ENCODE data around the gene LNPEP. TPM values are rescaled to one million over a fixed set of nuclear protein-coding genes. Genes with fewer than 3 reads are reported as not detected.
A peak's percentile ranks its signal among the peaks of the same experiment; 100 is the strongest.
"Not testable (repeated sequence)": the region's sequence is repeated elsewhere in the genome, so short reads cannot be mapped to it uniquely, and the experiment has no call there.

LNPEP gene
- total RNA-seq, 1 experiment from 2014 or later: 16.4 TPM

GRCh38 chr5:97047076-97047475, 111.2 kb downstream of the LNPEP start:
- DNase-seq (ENCODE audit: low read depth): no peak

- DNase-seq (ENCODE audit: low read depth): no peak
Measured at GRCh38 chr5:97049175-97049574, 113.3 kb downstream of the LNPEP start.

- DNase-seq (ENCODE audit: low read depth): no peak
Measured at GRCh38 chr5:97056263-97056662, 120.4 kb downstream of the LNPEP start.

GRCh38 chr5:97062046-97062445, 126.2 kb downstream of the LNPEP start:
- DNase-seq (ENCODE audit: low read depth): no peak

- no peak for DNase-seq (ENCODE audit: low read depth)
Measured at GRCh38 chr5:97063251-97063650, 127.4 kb downstream of the LNPEP start.

GRCh38 chr5:97065475-97065874, 129.6 kb downstream of the LNPEP start:
- peak; percentile 17 for DNase-seq (ENCODE audit: low read depth)

GRCh38 chr5:97067296-97067850, 131.5 kb downstream of the LNPEP start:
- DNase-seq (ENCODE audit: low read depth): no peak

- no peak for DNase-seq (ENCODE audit: low read depth)
Measured at GRCh38 chr5:97070234-97070633, 134.4 kb downstream of the LNPEP start.

- peak; percentile 47 for DNase-seq (ENCODE audit: low read depth)
Measured at GRCh38 chr5:97071101-97071500, 135.2 kb downstream of the LNPEP start.

- DNase-seq (ENCODE audit: low read depth): no peak
Measured at GRCh38 chr5:97071993-97072392, 136.1 kb downstream of the LNPEP start.

GRCh38 chr5:97072696-97073095, 136.8 kb downstream of the LNPEP start:
- DNase-seq (ENCODE audit: low read depth): no peak

- DNase-seq (ENCODE audit: low read depth): no peak
Measured at GRCh38 chr5:97073420-97073819, 137.5 kb downstream of the LNPEP start.

GRCh38 chr5:97074859-97075489, 139.1 kb downstream of the LNPEP start:
- no peak for DNase-seq (ENCODE audit: low read depth)

- DNase-seq (ENCODE audit: low read depth): no peak
Measured at GRCh38 chr5:97075649-97076048, 139.8 kb downstream of the LNPEP start.

GRCh38 chr5:97076098-97076497, 140.2 kb downstream of the LNPEP start:
- no peak for DNase-seq (ENCODE audit: low read depth)

- no peak for DNase-seq (ENCODE audit: low read depth)
Measured at GRCh38 chr5:97077246-97077645, 141.4 kb downstream of the LNPEP start.

- DNase-seq (ENCODE audit: low read depth): peak; percentile 42
Measured at GRCh38 chr5:97078958-97079743, 143.3 kb downstream of the LNPEP start.

GRCh38 chr5:97084782-97085458, 149.0 kb downstream of the LNPEP start:
- DNase-seq (ENCODE audit: low read depth): not testable (repeated sequence)

GRCh38 chr5:97085459-97086181, 149.7 kb downstream of the LNPEP start:
- DNase-seq (ENCODE audit: low read depth): no peak

All from HT1080 (cell line).